HG03103 (cell line): Measurements from ENCODE around the gene PAFAH2.

Source experiments
- ATAC-seq: cut with Tn5 transposase; IDR thresholded peaks from one replicate; pipeline ENCODE4 v1.9.1; 2021; ENCODE audit warnings: low read depth; ENCODE audit not compliant: unreplicated experiment

The PAFAH2 gene

DNA sequence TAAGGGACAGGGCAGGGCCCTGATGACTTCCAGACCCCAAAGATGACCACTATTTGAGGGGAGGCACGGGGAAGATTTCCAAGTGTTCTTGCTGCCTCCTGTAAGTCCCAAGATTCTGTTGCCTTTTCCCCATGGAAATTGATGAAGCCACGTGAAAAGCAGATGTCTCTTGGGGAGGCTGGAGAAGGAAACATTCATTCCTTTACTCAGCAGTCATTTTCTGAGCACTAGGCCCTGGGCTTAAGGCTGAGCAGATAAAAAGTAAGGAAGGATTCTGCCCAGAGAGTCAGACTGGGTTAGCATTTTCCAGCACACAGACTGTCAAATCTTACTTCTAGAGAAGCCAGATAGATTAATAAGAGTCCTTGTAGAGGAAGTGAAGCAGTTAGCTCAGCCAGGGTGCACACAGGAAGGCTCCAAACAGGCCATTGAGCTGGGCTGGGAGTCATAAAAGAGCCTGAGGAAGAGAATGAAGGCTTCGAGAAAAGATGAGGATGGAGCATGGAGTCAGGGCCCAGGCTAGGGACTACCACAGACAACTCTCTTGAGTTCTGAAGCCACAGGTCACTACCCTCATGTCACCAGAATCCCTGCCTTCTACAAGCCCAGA is 33.9 kb upstream of the PAFAH2 start:
- ATAC-seq, result no peak

DNA sequence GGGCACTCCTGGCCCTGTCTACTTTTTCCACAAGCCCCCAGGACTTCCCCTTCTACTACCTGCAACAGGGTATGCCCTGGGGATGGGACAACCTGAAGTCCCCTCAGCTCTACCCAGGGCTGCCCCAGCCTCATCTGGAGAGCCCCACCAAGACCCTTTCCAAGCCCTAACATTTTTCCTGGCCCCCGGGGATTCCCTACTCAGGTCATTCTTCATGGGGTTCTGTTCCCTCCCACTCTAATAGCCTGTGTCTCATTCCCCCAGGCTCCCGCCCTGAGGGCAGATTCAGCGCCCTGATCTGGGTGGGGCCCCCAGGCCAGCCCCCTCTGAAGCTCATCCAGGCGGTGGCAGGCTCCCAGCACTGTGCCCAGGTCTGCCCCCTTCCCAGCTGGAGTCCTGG is 33.3 kb upstream of the PAFAH2 start:
- no peak for ATAC-seq

DNA sequence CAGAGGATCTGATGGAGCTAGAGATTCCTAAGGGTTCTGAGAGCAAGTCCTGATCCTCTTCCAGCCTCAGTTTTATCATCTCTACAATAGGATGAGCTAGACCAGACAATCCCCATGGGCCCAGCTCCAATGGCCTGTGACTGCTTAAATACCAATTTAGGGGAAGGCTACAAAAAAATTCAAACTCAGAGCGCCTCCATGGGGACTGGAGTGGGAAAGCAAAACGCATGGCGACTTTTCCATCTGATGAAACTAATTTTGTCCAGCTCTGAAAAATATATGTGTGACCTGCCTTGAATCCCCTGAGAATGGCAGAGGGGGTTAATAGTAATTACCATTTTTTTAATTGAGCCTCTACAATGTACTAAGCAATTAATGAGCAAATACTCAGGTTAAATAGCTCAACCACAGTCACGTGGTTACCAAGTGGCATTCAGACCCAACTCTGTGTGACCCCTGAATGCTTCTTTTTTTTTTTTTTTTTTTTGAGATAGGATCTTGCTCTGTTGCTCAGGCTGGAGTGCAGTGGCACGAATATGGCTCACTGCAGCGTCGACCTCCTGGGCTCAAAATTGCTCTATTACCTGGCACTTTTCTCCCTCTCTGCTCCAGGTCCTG is 32.1 kb upstream of the PAFAH2 start:
- no peak for ATAC-seq

DNA sequence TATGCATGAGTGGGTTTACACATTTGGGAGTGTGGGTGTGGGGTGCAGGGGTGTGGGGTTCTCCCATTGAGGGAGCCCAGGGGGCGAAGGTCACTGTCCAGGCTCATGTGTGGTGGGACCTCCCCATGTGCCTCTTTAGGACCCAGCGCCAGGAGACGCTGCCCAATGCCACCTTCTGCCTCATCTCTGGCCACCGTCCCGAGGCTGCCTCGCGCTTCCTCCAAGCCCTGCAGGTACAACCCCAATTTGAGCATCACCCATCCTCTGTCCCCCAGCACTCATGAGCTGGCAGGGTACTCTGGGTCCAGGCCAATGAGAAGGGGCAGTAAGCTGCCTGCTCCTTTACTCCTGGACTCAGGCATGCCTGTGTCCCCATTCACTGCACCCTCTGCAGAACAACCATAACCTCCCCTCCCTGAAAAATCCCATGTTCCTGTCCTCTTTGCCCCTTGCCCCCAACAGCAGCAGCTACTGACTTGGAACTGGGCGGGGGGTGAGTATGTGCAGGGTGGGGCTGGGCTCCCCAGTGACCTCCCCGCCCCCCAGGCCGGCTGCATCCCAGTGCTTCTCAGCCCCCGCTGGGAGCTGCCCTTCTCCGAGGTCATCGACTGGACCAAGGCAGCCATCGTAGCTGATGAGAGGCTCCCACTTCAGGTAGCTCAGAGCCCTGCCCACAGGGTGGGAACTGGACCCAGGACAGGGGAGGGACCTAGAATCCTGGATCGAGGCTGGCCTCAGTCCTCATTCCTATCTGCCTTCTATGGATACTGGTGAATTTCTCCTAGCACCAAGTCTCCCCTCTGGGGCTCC is 31.4 kb upstream of the PAFAH2 start:
- no peak for ATAC-seq

DNA sequence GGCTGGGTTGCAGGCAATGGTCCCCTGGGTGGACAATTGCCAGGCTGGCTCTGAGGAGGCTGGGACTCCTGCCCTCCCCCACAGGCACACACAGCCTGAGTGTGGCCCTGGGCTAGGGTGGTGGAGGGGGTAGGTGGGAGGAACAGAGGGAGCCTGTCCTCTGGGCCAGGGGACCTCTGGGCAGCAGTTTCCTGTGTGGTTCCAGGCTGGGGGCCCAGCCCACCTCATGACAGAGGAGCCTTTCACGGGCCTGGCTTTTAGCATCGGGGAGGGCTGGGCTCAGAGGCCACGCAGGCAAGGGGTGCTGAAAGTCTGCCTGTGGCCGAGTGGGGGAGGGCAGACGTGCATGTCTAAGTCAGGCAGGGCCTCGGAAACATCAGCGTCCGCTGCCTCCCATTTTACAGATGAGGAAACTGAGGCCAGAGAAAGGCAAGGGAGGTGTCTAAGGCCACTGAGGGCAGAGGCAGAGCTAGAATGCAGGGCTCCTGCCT is 30.7 kb upstream of the PAFAH2 start:
- ATAC-seq, result no peak

DNA sequence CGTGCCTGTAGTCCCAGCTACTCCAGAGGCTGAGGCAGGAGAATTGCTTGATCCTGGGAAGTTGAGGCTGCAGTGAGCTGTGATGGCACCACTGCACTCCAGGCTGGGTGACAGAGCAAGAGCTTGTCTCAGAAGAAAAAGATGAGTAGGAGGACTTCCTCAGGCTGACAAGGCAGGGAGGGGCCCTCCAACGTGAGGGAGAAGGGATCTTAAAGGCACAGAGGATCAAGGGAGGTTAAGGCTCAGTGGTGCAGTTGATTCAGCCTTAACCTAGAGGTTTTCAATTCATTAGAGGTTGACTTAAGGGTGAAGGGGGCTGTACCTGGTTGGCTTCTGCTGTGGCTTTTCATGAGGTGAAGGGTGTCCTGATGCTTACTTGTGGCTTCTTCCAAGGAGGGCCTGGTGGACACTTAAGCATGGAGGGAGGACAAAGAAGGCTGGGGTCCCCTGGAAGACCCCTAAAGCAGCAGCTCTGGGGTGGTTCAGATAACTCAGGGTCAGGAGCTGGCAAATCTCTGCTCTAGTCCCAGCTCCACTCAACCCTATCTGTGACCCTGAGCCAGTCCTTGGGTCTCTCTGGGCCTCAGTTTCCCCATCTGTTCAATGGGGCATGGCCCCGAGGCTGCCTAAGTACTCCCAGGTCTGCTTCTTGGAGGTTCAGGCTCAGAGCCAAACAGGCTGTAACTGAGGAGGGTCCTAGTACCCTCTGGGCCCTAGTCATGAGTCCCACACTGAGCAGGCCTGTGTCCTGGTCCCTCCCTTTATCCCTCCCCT is 30.0 kb upstream of the PAFAH2 start:
- no peak for ATAC-seq

DNA sequence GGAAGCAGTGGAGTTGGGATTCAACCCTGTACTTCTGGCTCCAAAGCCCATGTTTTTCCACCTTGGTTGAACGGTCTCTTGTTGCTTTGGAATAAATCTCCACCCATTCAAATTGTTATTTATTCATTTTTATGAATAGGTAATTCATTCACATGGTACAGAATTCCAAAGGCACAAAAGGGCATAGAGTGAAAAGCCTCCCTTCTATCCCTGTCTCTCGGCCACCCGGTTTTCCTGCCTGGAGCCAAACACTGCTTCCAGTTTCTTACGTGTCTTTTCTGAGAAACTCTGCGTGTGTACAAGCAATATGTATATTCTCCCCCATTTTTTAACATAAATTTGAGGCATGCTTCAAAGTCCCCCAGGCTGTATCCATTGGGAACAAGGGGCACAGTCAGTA is 27.7 kb upstream of the PAFAH2 start:
- no peak for ATAC-seq

DNA sequence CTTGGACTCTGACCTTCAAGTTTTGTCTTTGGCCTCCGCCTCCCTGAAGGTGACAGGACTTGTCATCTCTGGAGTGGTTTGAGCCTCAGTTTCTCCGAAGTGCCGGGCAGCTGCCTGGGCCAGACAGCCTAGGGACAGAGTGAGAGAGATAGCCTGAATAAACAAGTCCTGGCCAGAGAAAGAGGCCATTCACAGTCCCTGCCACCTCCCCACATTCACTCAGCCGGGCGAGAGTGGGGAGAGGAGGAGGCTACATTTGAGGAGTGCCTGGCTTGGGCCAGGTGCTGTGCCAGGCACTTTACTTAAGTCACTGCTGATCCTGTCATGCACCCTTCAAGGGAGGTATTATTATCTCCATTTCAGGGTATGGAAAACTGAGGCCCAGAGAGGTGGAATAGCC is 27.2 kb upstream of the PAFAH2 start:
- ATAC-seq, result no peak

DNA sequence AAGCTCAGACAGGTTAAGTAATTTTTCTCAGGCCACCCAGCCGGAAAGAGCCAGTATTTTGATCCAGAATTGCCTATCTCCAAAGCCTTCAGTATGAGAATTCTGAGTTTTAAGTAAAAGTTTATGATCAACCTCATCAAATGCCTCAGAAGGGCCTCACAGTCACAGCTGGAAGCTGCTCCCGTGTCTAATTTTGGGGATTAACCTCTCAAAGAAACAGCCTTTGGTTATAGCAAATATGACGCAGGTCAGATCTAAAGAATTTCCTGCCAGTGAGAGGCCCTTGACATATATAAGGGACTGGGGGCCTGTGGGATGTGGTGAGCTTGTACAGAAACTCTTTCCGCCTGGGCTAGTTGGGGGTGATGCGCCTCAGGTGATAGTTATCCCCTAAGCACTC is 26.0 kb upstream of the PAFAH2 start:
- no peak for ATAC-seq

DNA sequence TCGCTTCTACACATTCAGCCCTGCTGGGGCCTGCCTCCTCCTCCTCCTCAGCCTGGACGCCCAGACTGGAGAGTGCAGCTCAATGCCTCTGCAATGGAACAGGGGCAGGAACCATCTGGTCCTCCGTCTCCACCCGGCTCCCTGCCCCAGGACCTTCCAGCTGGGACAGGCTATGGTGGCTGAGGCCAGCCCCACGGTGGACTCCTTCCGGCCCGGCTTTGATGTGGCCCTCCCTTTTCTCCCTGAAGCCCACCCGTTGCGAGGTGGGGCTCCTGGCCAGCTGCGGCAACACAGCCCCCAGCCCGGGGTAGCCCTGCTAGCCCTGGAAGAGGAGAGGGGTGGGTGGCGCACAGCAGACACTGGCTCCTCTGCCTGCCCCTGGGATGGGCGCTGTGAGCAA is 25.1 kb upstream of the PAFAH2 start:
- no peak for ATAC-seq

DNA sequence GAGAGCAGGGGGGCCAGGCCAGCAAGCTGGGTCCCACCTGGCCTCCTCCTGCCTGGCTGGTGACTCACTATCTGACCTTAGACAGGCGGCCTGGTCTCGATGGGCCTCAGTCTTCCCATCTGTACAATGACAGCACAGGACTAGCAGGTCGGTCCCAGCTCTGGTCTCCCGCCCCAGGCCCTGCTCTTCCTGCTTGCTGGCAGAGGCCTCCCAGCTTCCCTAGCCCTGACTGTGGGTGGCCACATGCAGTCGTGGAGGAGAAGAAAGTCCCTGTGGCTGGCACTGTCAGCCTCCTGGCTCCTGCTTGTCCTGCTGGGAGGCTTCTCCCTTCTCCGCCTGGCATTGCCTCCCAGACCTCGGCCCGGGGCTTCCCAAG is 24.5 kb upstream of the PAFAH2 start:
- no peak for ATAC-seq

DNA sequence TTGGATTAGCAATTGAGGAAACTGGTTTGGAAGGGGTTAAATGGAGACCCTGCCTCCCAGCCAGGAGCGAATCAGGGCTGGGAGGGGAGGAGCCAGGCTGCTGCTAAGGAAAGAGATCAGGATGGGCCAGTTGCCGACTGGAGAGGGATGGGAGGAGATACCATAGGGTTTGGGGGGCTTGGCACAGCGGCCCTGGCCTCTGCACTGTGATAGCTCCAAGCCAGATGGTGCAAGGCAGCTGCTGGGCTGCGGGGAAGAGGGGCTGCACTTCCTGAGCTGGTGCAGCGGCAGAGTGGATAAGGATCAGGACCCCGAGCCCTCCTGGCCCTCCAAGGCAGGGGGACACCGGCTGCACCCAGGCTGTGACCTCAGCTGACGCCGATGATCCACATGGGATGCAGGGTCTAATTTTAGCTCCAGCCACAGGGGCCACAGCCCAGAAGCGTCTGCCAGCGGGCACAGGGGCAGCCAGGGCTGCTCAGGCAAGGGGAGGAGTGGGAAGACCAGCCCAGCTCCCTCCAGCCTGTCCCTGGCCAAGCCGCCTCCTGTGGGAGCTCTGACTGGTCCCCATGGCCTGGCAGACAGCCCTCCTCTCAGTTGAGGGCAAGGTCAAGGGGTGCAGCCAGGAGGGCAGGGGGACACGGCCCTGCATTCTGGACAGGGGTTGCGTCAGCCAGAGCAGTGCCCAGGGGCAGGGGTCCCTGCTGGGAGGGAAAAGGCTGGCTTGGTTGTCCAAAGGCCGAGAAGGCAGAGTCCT is 24.0 kb upstream of the PAFAH2 start, which contains the start of gene EXTL1:
Gene EXTL1, plus strand, starts transcription at position 129 of the 757 bp plus-strand sequence. CDS start 872 bp downstream, outside the sequence.
- ATAC-seq, result no peak

DNA sequence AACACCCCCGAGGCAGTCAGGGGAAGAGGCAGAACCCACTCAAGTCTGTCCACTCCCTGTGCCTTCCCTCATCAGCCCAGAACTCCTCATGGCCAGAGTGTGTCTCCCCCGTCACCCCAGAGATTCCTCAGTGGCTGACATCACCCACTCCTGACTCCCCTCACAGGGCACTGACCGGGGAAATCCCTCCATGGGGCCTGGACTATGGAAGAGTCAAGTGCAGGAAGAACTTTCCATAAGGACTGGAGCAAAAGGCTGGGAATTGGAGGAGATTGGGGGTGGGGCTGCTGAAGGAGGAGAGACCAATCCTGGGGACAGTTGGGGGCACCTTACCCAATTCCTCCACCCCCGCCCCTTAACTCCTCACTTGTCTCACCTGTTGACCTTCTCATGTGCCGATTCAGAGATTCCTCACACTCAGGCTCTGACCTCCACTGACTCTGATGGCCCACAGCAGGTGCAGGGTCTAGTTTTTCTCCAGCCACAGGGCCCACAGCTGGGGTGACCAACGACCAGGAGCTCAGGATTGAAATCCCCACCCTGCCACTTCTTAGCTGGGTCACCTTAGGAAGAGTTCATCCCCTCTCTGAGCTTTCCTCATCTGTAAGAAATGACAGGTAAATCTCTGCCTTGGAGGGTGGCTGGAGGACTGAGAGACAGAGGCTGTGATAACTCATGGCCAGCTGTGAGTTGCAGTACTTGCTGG is 23.2 kb upstream of the PAFAH2 start:
- ATAC-seq, result no peak

DNA sequence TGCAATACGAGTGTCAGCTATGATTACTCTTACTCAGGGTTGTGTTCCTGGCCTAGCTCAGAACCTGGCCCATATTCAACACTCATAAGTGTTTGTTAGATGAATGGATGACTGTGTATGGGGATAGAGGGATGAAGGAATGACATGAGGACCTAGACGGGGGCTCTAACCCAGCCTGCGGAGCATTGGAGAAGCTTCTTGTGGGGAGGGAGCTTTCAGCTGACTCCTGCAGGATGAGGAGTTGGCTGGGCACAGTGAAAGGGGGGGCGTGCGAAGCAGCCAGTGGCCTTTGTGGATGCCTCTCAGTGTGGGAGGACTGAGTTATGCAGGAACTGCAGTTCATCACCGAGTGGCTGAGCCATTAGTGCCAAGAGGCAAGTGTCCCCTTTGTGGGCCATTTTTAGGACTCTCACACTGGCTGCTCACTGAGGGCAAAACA is 22.5 kb upstream of the PAFAH2 start:
- ATAC-seq, result no peak

DNA sequence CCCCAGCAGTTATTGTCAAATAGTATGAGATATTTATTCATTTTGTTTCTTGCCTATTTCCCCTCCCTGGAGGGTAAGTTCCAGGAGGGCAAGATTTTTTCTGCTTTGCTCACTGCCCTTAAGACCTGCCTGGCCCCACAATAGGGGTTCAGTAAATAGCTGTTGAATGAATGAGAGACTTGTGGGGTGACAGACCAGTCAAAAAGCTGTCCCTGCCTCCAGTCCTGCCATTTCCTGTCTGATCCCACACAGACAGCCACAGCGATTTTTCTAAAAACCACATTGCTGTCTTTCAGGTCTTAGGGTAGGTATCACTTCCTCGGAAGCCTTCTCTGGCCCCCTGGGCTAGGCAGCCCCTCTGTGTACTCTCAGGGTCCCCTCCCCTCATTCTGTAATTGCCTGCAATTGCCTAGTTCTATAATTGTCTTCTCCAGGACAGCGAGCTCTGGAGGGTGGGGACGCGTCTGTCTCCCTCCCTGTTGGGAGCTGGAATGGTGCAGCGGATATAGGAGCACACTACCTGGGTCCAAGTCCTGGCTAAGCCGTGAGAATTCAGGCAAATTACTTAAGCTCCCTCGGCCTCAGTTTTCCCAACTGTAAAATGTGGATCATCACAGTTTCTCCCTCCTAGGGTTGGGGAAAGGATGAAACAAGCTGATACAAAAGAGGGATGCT is 21.9 kb upstream of the PAFAH2 start:
- ATAC-seq, result no peak

DNA sequence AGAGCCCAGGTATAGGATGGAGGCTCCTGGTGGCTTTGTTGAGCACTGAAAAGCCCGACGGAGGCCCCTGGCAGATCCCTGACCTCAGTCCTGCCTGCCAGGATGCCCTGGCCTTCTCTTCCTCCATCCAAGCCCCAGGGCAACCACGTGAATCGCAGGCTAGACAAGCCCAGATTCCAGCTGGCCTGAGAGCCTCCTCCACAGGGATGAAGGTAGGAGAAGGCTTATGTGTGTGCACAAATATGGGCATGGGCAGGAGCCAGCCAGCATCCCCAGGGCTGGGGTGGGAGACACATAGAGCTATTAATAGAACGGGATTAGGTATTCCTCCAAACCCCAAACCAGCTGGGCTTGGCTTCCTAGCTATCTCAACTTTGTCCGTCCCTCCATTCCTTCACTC is 19.7 kb upstream of the PAFAH2 start:
- no peak for ATAC-seq

DNA sequence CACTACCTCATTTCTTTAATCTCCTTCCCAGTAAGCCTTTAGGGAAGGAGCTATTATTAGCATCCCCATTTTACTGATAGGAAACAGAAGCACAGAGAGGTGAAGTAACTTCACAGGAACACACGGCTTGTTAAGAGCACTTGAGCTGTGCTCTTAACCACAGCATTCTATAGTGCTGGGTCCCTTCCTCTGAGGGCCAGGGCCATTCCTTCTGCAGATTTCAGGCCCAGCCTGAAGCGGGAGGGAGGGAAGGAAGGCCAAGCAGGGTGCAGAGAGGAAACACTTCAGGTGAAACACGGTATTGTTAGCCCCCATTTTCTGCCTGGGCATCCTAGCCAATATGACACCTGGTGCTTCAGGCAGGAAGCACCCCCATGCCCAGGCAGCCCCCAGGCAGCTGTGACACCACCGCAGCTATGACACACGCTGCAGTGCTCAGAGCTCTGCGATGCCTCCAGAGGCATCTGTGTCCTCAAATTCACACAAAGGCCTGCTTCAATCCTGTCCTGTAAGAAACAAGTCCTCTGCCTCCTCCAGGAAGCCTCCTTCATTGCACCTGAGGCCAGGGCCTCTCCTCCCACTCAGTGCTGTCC is 19.2 kb upstream of the PAFAH2 start:
- ATAC-seq, result no peak

DNA sequence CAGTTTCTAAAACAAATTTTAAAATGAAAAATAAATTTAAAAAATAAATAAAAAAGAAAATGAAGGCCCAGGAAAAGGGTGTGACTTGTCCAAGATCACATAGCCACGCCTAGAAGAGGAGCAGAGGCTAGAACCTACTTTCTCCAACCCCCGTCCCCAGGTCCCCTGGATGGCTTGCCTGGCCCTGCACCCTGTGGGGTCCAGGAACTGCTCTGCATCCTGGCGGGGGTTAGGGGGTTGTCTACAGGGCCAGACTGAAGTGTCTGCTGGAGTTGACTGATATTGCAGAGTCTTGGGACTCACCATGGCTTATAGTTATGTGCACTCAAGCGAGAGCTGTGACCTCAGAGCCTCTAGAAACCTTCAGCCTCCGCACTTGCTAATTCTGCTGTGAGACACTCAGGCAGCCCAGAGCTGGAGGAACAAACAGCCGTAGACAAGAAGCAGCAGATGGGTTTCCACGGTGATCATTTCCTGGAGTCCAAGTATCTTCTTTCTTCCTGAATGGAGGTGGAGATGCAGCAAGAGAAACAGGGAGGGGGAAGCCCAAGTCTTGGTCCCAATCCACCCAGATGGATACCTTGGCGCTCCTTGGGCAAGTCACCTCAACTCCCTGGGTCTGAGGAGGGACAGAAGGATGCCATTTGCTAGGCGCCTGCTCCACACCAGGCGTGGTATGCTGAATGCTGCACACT is 18.5 kb upstream of the PAFAH2 start:
- ATAC-seq, result no peak
